Measurements from ENCODE around the gene SPART.
"Not testable (repeated sequence)": the region's sequence is repeated elsewhere in the genome, so short reads cannot be mapped to it uniquely, and the experiment has no call there.

- TF ChIP-seq POLR2AphosphoS5 (IDR thresholded peaks at IDR 0.05; ENCODE audit: low read depth, low read length); POLR2A (IDR thresholded peaks at IDR 0.05; ENCODE audit: low read depth, low read length); TAF1 (IDR thresholded peaks at IDR 0.05; ENCODE audit: borderline replicate concordance, low read depth, low read length): not testable (repeated sequence)
Observed at GRCh38 chr13:36299469-36299868, 46.7 kb downstream of the SPART start.

All from GM12892 (cell line).